GM20431 (cell line): ENCODE data around the gene HMG20A.

Experiments used
- in situ Hi-C: fragments of 300-500 bp; cut with MseI, MboI; formaldehyde crosslinking; loops from one replicate; pipeline ENCODE4 v1.15.0; 2020; ENCODE audit warnings: low sequenced_read_pairs; ENCODE audit not compliant: unreplicated experiment

The HMG20A gene

GRCh38 chr15:77495838-77496596 is 75.3 kb downstream of the HMG20A start:
- in situ Hi-C loops: no loop called here

- in situ Hi-C loops: no loop called here
Measured at GRCh38 chr15:77496715-77497109, 76.0 kb downstream of the HMG20A start.

- in situ Hi-C loops: no loop called here
Measured at GRCh38 chr15:77497110-77497737, 76.5 kb downstream of the HMG20A start.

- in situ Hi-C loops: no loop called here
Measured at GRCh38 chr15:77497942-77498361, 77.3 kb downstream of the HMG20A start.

- in situ Hi-C loops: no loop called here
Measured at GRCh38 chr15:77499087-77499760, 78.5 kb downstream of the HMG20A start.

- in situ Hi-C loops: no loop called here
Measured at GRCh38 chr15:77500989-77501388, 80.3 kb downstream of the HMG20A start.

- in situ Hi-C loops: no loop called here
Measured at GRCh38 chr15:77502379-77503095, 81.8 kb downstream of the HMG20A start.

GRCh38 chr15:77503240-77503639 is 82.6 kb downstream of the HMG20A start:
- in situ Hi-C loops: no loop called here

- in situ Hi-C loops: no loop called here
Measured at GRCh38 chr15:77503764-77504163, 83.1 kb downstream of the HMG20A start.

GRCh38 chr15:77504306-77504705 is 83.6 kb downstream of the HMG20A start:
- in situ Hi-C loops: no loop called here

GRCh38 chr15:77504871-77505270 is 84.2 kb downstream of the HMG20A start:
- in situ Hi-C loops: no loop called here

- in situ Hi-C loops: no loop called here
Measured at GRCh38 chr15:77505556-77505955, 84.9 kb downstream of the HMG20A start.

- in situ Hi-C loops: no loop called here
Measured at GRCh38 chr15:77506311-77507142, 85.8 kb downstream of the HMG20A start.

GRCh38 chr15:77507143-77507897 is 86.6 kb downstream of the HMG20A start:
- in situ Hi-C loops: no loop called here

GRCh38 chr15:77507911-77508310 is 87.2 kb downstream of the HMG20A start:
- in situ Hi-C loops: no loop called here

- in situ Hi-C loops: no loop called here
Measured at GRCh38 chr15:77508541-77509243, 88.0 kb downstream of the HMG20A start.

GRCh38 chr15:77510066-77511057 is 89.7 kb downstream of the HMG20A start:
- in situ Hi-C loops: no loop called here
